Measurements from ENCODE around the gene IFITM2. TPM values are rescaled to one million over a fixed set of nuclear protein-coding genes. Genes with fewer than 3 reads are reported as not detected.

Gene IFITM2
- total and polyA plus RNA-seq, 2 of the 4 experiments (the other 2 are of a cell fraction): 31.2 to 564 TPM

DNA sequence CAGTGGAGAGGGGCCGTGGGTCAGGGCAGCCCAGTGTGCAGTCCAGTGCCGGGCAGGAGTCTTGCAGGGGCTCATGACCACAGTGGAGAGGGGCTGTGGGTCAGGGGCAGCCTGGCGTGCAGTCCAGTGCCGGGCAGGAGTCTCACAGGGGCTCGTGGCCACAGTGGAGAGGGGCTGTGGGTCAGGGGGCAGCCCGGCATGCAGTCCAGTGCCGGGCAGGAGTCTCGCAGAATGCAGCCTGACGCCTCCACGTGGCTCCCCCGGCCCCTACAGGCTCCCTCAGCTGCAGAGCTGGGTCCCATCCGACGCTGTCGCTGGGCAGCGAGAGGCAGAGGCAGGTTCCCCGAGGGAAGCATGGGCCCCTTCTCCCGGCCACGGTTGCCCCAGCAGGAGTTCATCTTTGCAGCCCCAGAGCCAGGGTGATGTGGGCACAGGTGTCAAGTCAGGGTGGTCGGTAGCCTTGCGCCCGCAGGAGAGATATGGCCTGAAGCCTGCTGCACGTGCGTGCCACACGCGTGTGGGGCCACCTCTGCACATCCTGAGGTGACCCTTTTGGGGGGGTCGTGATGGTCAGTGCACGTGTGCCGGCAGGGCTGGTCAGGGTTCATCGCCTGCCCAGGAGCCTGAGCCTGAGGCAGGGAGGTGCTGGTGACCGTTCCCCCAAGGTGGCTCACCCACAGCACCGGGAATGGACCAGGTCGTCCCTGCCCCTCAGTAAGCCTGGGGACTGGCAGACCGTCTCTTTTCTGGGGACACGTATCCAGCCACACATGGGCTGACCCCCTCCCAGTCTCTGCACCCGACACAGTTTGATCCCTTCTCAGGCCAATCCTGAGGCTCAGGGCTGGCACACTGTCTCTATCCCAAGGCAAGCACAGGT lies 11.2 kb upstream of the IFITM2 start:
- no peak overlapping the region for H4K8ac ChIP-seq (ENCODE audit: low read depth in 2 of 2, low read length in 2 of 2)
- dilution Hi-C loops (cut with HindIII; ENCODE audit: low sequenced_read_pairs, unreplicated experiment): no loop called here
- TF ChIP-seq MAFK (IDR thresholded peaks at IDR 0.05; ENCODE audit: low read depth, low read length) (no peak), MXI1 (IDR thresholded peaks at IDR 0.05; ENCODE audit: borderline replicate concordance, low read depth, low read length) (no peak), MAZ (IDR thresholded peaks at IDR 0.05; ENCODE audit: borderline replicate concordance, low read depth, low read length) (no peak), NFE2L2 (IDR thresholded peaks at IDR 0.05; ENCODE audit: low read depth, low read length) (no peak), POLR2A (IDR thresholded peaks at IDR 0.05; ENCODE audit: low read depth, low read length) (no peak), RFX5 (IDR thresholded peaks at IDR 0.05; ENCODE audit: low read depth, low read length) (no peak), RAD21 (IDR thresholded peaks at IDR 0.05; ENCODE audit: low read length) (no peak), CEBPB (IDR thresholded peaks at IDR 0.05; ENCODE audit: low read depth, low read length) (no peak), BHLHE40 (IDR thresholded peaks at IDR 0.05; ENCODE audit: low read depth, low read length) (no peak), RCOR1 (IDR thresholded peaks at IDR 0.05; ENCODE audit: insufficient replicate concordance, low read length) (no peak), CHD1 (IDR thresholded peaks at IDR 0.05; ENCODE audit: low read depth, low read length) (no peak), SMC3 (IDR thresholded peaks at IDR 0.05; ENCODE audit: low read depth, low read length) (no peak)
- TF ChIP-seq, protein P1, sequence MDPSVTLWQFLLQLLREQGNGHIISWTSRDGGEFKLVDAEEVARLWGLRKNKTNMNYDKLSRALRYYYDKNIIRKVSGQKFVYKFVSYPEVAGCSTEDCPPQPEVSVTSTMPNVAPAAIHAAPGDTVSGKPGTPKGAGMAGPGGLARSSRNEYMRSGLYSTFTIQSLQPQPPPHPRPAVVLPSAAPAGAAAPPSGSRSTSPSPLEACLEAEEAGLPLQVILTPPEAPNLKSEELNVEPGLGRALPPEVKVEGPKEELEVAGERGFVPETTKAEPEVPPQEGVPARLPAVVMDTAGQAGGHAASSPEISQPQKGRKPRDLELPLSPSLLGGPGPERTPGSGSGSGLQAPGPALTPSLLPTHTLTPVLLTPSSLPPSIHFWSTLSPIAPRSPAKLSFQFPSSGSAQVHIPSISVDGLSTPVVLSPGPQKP (IDR thresholded peaks at IDR 0.05; ENCODE audit: borderline replicate concordance, low read depth, low read length): no peak
- TF ChIP-seq, protein P2, sequence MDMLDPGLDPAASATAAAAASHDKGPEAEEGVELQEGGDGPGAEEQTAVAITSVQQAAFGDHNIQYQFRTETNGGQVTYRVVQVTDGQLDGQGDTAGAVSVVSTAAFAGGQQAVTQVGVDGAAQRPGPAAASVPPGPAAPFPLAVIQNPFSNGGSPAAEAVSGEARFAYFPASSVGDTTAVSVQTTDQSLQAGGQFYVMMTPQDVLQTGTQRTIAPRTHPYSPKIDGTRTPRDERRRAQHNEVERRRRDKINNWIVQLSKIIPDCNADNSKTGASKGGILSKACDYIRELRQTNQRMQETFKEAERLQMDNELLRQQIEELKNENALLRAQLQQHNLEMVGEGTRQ (IDR thresholded peaks at IDR 0.05; ENCODE audit: low read depth, low read length): no peak
- TF ChIP-seq, protein P3, sequence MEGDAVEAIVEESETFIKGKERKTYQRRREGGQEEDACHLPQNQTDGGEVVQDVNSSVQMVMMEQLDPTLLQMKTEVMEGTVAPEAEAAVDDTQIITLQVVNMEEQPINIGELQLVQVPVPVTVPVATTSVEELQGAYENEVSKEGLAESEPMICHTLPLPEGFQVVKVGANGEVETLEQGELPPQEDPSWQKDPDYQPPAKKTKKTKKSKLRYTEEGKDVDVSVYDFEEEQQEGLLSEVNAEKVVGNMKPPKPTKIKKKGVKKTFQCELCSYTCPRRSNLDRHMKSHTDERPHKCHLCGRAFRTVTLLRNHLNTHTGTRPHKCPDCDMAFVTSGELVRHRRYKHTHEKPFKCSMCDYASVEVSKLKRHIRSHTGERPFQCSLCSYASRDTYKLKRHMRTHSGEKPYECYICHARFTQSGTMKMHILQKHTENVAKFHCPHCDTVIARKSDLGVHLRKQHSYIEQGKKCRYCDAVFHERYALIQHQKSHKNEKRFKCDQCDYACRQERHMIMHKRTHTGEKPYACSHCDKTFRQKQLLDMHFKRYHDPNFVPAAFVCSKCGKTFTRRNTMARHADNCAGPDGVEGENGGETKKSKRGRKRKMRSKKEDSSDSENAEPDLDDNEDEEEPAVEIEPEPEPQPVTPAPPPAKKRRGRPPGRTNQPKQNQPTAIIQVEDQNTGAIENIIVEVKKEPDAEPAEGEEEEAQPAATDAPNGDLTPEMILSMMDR (conservative IDR thresholded peaks at IDR 0.05; ENCODE audit: low read depth, low read length): no peak

More for the DNA sequence above, 11.2 kb upstream of the IFITM2 start:
- no peak overlapping the region for H3K23ac ChIP-seq (ENCODE audit: low read depth, low read length)
- WGBS, 2 experiments (ENCODE audit: extremely low coverage in 2 of 2, insufficient read length in 1 of 2): 77% methylated on average over 14 of the region's 35 CpGs; no CpG with 5 or more reads in 1 of the 2 experiments
- H3K14ac ChIP-seq (replicated peaks; ENCODE audit: low read depth, low read length): no peak overlapping the region
- POLR2A ChIA-PET (ENCODE audit: unreplicated experiment): no interaction called here
- DNase-seq (no peak), ATAC-seq (ENCODE audit: low read depth) (no peak)
- H3K27ac ChIP-seq (ENCODE audit: insufficient read depth, low read length): no peak overlapping the region
- no peak overlapping the region for H3K9ac ChIP-seq (ENCODE audit: low read depth, low read length)
- H3K4me2 ChIP-seq (ENCODE audit: low read depth, low read length): no peak overlapping the region
- no peak overlapping the region for H3K56ac ChIP-seq (ENCODE audit: extremely low read depth, insufficient read depth, low read length)
- H2BK20ac ChIP-seq (ENCODE audit: low read depth, low read length): no peak overlapping the region
- H4K5ac ChIP-seq (ENCODE audit: low read depth, low read length): no peak overlapping the region
- H2AK5ac ChIP-seq (ENCODE audit: low read depth, low read length): no peak overlapping the region
- no peaks in the 10 kb centered on the region for H4K20me1 ChIP-seq (ENCODE audit: insufficient read depth, low read length)
- no peak overlapping the region for H3K4me3 ChIP-seq (ENCODE audit: insufficient read depth, low read depth, low read length)
- intact Hi-C loops (cut with micrococcal nuclease) (no loop called here), in situ Hi-C loops (cut with MboI; ENCODE audit: low sequenced_read_pairs) (no loop called here)
- H2BK120ac ChIP-seq (ENCODE audit: low read depth, low read length): no peak overlapping the region
- no peak overlapping the region for H2AK9ac ChIP-seq (replicated peaks; ENCODE audit: low read depth, low read length, poor library complexity)
- no peak overlapping the region for H3K18ac ChIP-seq (ENCODE audit: low read depth, low read length)
- H3K36me3 ChIP-seq (ENCODE audit: control insufficient read depth, insufficient read depth, low read length): peaks cover 16% of the 10 kb centered on the region
- no peak overlapping the region for H2BK5ac ChIP-seq (ENCODE audit: low read depth, low read length, poor library complexity, severe bottlenecking)
- H3K4ac ChIP-seq (ENCODE audit: low read depth, low read length): no peak overlapping the region
- no peaks in the 10 kb centered on the region for H3K9me1 ChIP-seq (ENCODE audit: insufficient read depth, low read length)
- no peaks in the 10 kb centered on the region for H3K79me1 ChIP-seq (ENCODE audit: low read depth in 1 of 2, low read length in 2 of 2)
- peaks cover 8% of the 10 kb centered on the region for H3K27me3 ChIP-seq (ENCODE audit: control insufficient read depth, insufficient read depth, low read length)
- BruUV-seq (replicated peaks): no TSS peak
- no peak overlapping the region for H2AFZ ChIP-seq (replicated peaks; ENCODE audit: low read length, poor library complexity)
- no peak overlapping the region for H2BK15ac ChIP-seq (ENCODE audit: low read depth, low read length)
- no peaks in the 10 kb centered on the region; the same call in 1 of the 2 replicates for H3K4me1 ChIP-seq (ENCODE audit: control insufficient read depth, insufficient read depth, low read length)
- CTCF ChIA-PET: no interaction called here
- no peak overlapping the region for H4K91ac ChIP-seq (ENCODE audit: insufficient read depth, low read depth, low read length)
- no peaks in the 10 kb centered on the region for H3K9me3 ChIP-seq (ENCODE audit: control insufficient read depth, insufficient read depth, low read length)

Measured in IMR-90 (cell line).